Trophoblast cell (in vitro differentiated cells and primary cell): ENCODE measurements around the gene SSPN.

ENCODE experiments used
- DNase-seq, 2 donors: peaks; one replicate each; pipeline ENCODE4 v3.0.0-alpha.2; 2016
- H2AFZ ChIP-seq: 2 replicates; pipeline ENCODE4 v1.6.1; 2013; ENCODE audit warnings: low read length, moderate library complexity, mild to moderate bottlenecking; ENCODE audit not compliant: insufficient read depth, poor library complexity
- H2AK5ac ChIP-seq: 2 replicates; pipeline ENCODE4 v1.6.1; 2013; ENCODE audit warnings: mild to moderate bottlenecking, low read length
- H2BK120ac ChIP-seq: 2 replicates; pipeline ENCODE4 v1.6.1; 2013; ENCODE audit warnings: low read length, mild to moderate bottlenecking, moderate library complexity; ENCODE audit not compliant: insufficient read depth, poor library complexity
- H2BK12ac ChIP-seq: 2 replicates; pipeline ENCODE4 v1.6.1; 2013; ENCODE audit warnings: mild to moderate bottlenecking, low read length, moderate library complexity
- H2BK5ac ChIP-seq: 2 replicates; pipeline ENCODE4 v1.6.1; 2013; ENCODE audit warnings: low read length, low read depth, moderate library complexity, mild to moderate bottlenecking; ENCODE audit not compliant: poor library complexity
- H3K14ac ChIP-seq: 2 replicates; pipeline ENCODE4 v1.6.1; 2013; ENCODE audit warnings: mild to moderate bottlenecking, low read length
- H3K18ac ChIP-seq: 2 replicates; pipeline ENCODE4 v1.6.1; 2013; ENCODE audit warnings: mild to moderate bottlenecking, low read length
- H3K23ac ChIP-seq: 2 replicates; pipeline ENCODE4 v1.6.1; 2013; ENCODE audit warnings: low read length
- H3K27ac ChIP-seq: 2 replicates; pipeline ENCODE4 v1.5.1; 2013; ENCODE audit warnings: low read depth, mild to moderate bottlenecking, inconsistent platforms, low read length, moderate library complexity
- H3K27me3 ChIP-seq: 2 replicates; pipeline ENCODE4 v1.6.1; 2013; ENCODE audit warnings: inconsistent platforms, mild to moderate bottlenecking, low read length, moderate library complexity; ENCODE audit not compliant: insufficient read depth
- H3K36me3 ChIP-seq, 2 experiments: 1 replicate in 1 of 2; 2 replicates in 1 of 2; pipeline ENCODE4 v1.6.1; 2013; ENCODE audit warnings: low read length in 2 of 2, mild to moderate bottlenecking in 2 of 2, moderate library complexity in 1 of 2; ENCODE audit not compliant: insufficient read depth in 2 of 2, control insufficient read depth in 1 of 2
- H3K4ac ChIP-seq: 2 replicates; pipeline ENCODE4 v1.6.1; 2013; ENCODE audit warnings: low read depth, mild to moderate bottlenecking, low read length, moderate library complexity
- H3K4me1 ChIP-seq, 2 experiments: 1 replicate in 1 of 2; 2 replicates in 1 of 2; pipeline ENCODE4 v1.6.1; 2013; ENCODE audit warnings: low read length in 2 of 2, mild to moderate bottlenecking in 2 of 2, moderate library complexity in 1 of 2; ENCODE audit not compliant: insufficient read depth in 2 of 2, control insufficient read depth in 1 of 2
- H3K4me2 ChIP-seq: 2 replicates; pipeline ENCODE4 v1.6.1; 2013; ENCODE audit warnings: inconsistent platforms, mild to moderate bottlenecking, low read length, moderate library complexity
- H3K4me3 ChIP-seq: 2 replicates; pipeline ENCODE4 v1.5.1; 2013; ENCODE audit warnings: mild to moderate bottlenecking, low read depth, low read length, inconsistent platforms
- H3K79me1 ChIP-seq: one replicate; pipeline ENCODE4 v1.6.1; 2013; ENCODE audit warnings: low read length
- H3K79me2 ChIP-seq: 2 replicates; pipeline ENCODE4 v1.6.1; 2013; ENCODE audit warnings: low read length, mild to moderate bottlenecking; ENCODE audit not compliant: control insufficient read depth, insufficient read depth, poor library complexity
- H3K9ac ChIP-seq: 2 replicates; pipeline ENCODE4 v1.6.1; 2013; ENCODE audit warnings: mild to moderate bottlenecking, low read length
- H3K9me3 ChIP-seq: 2 replicates; pipeline ENCODE4 v1.6.1; 2013; ENCODE audit warnings: low read depth, mild to moderate bottlenecking, control low read depth, inconsistent platforms, low read length; ENCODE audit not compliant: insufficient read depth
- H4K12ac ChIP-seq: 2 replicates; pipeline ENCODE4 v1.6.1; 2013; ENCODE audit warnings: low read depth, mild to moderate bottlenecking, low read length, moderate library complexity
- H4K8ac ChIP-seq: 2 replicates; pipeline ENCODE4 v1.6.1; 2013; ENCODE audit warnings: low read depth, mild to moderate bottlenecking, low read length, moderate library complexity
- H4K91ac ChIP-seq: one replicate; pipeline ENCODE4 v1.6.1; 2013; ENCODE audit warnings: low read depth, mild to moderate bottlenecking, low read length, moderate library complexity
- WGBS: extraction: QIAGEN DNeasy Blood & Tissue Kit; methylation state at CpG from one replicate; pipeline ENCODE4 v1.1.7; 2013; ENCODE audit warnings: missing lambda C conversion rate; ENCODE audit not compliant: insufficient read length, insufficient coverage; ENCODE audit errors: extremely low coverage; 5-methylcytosine and 5-hydroxymethylcytosine counted together

Gene SSPN

DNA sequence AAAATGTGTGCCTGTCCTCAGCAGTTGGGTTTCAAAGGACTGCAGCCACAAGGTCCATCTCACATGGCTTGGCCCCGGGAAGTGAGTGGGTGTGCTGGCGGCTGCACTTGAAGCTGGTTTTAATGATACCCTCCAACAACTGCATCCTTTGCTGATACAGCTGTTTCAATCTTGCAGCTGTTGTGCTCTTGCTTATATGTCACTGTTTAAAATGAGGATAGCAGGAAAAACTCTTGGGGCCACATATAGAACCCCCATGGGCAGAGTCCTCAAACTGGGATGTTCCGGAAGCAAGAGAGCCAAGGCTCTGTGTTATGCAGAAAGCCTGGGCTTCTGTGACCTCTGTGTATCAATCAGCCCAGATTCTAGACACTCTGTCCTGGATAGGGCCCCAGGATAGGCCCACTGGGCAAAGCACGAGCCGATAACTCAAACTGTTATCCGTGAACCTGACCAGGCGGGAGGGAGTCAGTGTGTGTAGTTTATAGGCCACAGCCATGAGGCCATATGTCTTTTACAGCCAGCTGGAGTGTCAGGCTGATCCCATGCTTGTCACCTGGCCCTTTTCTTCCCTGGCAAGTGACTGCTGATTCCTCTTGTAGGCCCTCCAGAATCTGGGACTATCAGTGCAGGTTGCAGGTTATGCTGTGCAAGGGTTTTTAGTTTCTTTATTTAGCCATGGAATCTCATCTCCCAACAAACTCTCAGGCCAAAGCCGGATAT lies 74.3 kb downstream of the SSPN start:
- H3K27ac ChIP-seq, result no peak overlapping the region
- H2BK12ac ChIP-seq, result no peak overlapping the region
- no peak for DNase-seq
- H2AK5ac ChIP-seq, result no peak overlapping the region
- H4K91ac ChIP-seq, result no peak overlapping the region
- H3K79me1 ChIP-seq, result peaks cover 3% of the 10 kb centered on the region
- H2BK120ac ChIP-seq, result no peak overlapping the region
- no peak overlapping the region for H3K18ac ChIP-seq
- H3K36me3 ChIP-seq, result no peaks in the 10 kb centered on the region
- H3K4me1 ChIP-seq, result peaks cover 5 to 9% of the 10 kb centered on the region in 2 experiments
- no peak overlapping the region for H3K4ac ChIP-seq
- peaks cover 1% of the 10 kb centered on the region for H3K9me3 ChIP-seq
- no peak overlapping the region for H3K9ac ChIP-seq
- H2BK5ac ChIP-seq, result no peak overlapping the region
- H3K79me2 ChIP-seq, result no peaks in the 10 kb centered on the region
- H2AFZ ChIP-seq, result no peak overlapping the region
- no peaks in the 10 kb centered on the region for H3K27me3 ChIP-seq
- no CpG with 5 or more reads among the region's 8 CpGs for WGBS
- H4K12ac ChIP-seq, result no peak overlapping the region
- H3K4me2 ChIP-seq, result no peak overlapping the region
- H4K8ac ChIP-seq, result no peak overlapping the region
- H3K4me3 ChIP-seq, result no peak overlapping the region
- H3K23ac ChIP-seq, result no peak overlapping the region
- no peak overlapping the region for H3K14ac ChIP-seq

DNA sequence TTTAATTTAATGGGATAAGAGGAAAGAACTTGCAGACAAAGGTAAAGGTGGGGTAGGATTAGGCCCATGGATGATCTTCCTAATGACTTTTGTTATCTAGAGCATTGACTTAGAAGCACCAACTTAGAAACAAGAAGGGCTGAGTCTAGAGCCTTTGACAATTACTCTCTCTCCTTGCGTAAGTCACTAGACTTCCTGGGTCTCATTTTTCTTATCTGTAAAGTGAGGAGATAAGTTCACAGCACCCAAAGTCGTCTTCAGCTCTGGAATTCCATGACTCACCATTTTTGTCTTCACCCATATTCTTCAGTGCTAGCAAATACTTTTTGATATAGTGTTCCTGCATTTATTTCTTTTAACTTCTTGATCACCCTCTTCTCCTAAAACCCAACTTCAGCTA lies 75.7 kb downstream of the SSPN start:
- H3K36me3 ChIP-seq, result no peaks in the 10 kb centered on the region
- H2BK120ac ChIP-seq, result no peak overlapping the region
- H4K8ac ChIP-seq, result no peak overlapping the region
- H2AK5ac ChIP-seq, result no peak overlapping the region
- WGBS, result no CpG with 5 or more reads among the region's 2 CpGs
- H3K4ac ChIP-seq, result no peak overlapping the region
- no peaks in the 10 kb centered on the region for H3K27me3 ChIP-seq
- H3K27ac ChIP-seq, result no peak overlapping the region
- H2BK12ac ChIP-seq, result no peak overlapping the region
- H3K4me3 ChIP-seq, result no peak overlapping the region
- peaks cover 1% of the 10 kb centered on the region for H3K9me3 ChIP-seq
- no peak overlapping the region for H3K18ac ChIP-seq
- H3K79me2 ChIP-seq, result no peaks in the 10 kb centered on the region
- no peak overlapping the region for H3K9ac ChIP-seq
- peak in 1 of 2 donors; percentile 53 for DNase-seq
- H2AFZ ChIP-seq, result no peak overlapping the region
- peaks cover 9 to 14% of the 10 kb centered on the region in 2 experiments for H3K4me1 ChIP-seq
- H2BK5ac ChIP-seq, result no peak overlapping the region
- H3K79me1 ChIP-seq, result peaks cover 6% of the 10 kb centered on the region
- no peak overlapping the region for H4K91ac ChIP-seq
- H4K12ac ChIP-seq, result no peak overlapping the region
- H3K4me2 ChIP-seq, result no peak overlapping the region
- H3K14ac ChIP-seq, result no peak overlapping the region
- H3K23ac ChIP-seq, result no peak overlapping the region

- Histone ChIP-seq H3K79me2 (no peaks in the 10 kb centered on the region), H3K18ac (no peak overlapping the region), H3K27ac (no peak overlapping the region), H2AFZ (no peak overlapping the region), H3K27me3 (no peaks in the 10 kb centered on the region), H3K4ac (no peak overlapping the region), H2BK5ac (no peak overlapping the region), H4K12ac (no peak overlapping the region), H3K4me2 (no peak overlapping the region), H3K36me3 (no peaks in the 10 kb centered on the region), H3K23ac (no peak overlapping the region), H3K79me1 (peaks cover 6% of the 10 kb centered on the region), H3K4me3 (no peak overlapping the region), H2BK120ac (no peak overlapping the region), H3K14ac (no peak overlapping the region), H4K8ac (no peak overlapping the region), H2BK12ac (no peak overlapping the region), H2AK5ac (no peak overlapping the region), H3K4me1 (peaks cover 9 to 14% of the 10 kb centered on the region in 2 experiments), H4K91ac (no peak overlapping the region), H3K9ac (no peak overlapping the region), H3K9me3 (peaks cover 1% of the 10 kb centered on the region)
- no CpG with 5 or more reads among the region's 14 CpGs for WGBS
- DNase-seq, result peak; percentile 27 to 38
These were observed 76.6 kb downstream of the SSPN start for GRCh38 chr12:26271889-26272492.

GRCh38 chr12:26272851-26273250 lies 77.5 kb downstream of the SSPN start:
- Histone ChIP-seq H3K27ac (no peak overlapping the region), H3K27me3 (no peaks in the 10 kb centered on the region), H3K36me3 (no peaks in the 10 kb centered on the region), H3K14ac (no peak overlapping the region), H2AK5ac (no peak overlapping the region), H4K91ac (no peak overlapping the region), H3K18ac (no peak overlapping the region), H2BK120ac (no peak overlapping the region), H2AFZ (no peak overlapping the region), H2BK12ac (no peak overlapping the region), H4K12ac (no peak overlapping the region), H4K8ac (no peak overlapping the region), H3K4me3 (no peak overlapping the region), H3K9ac (no peak overlapping the region), H3K4me2 (no peak overlapping the region), H3K79me1 (peaks cover 6% of the 10 kb centered on the region), H3K79me2 (no peaks in the 10 kb centered on the region), H3K4me1 (peaks cover 9 to 14% of the 10 kb centered on the region in 2 experiments), H3K4ac (no peak overlapping the region), H3K9me3 (peaks cover 1% of the 10 kb centered on the region), H2BK5ac (peak overlapping the region; percentile 18), H3K23ac (no peak overlapping the region)
- WGBS, result no CpG with 5 or more reads among the region's 2 CpGs
- DNase-seq, result no peak
